ENCODE data around the gene PODXL2.

Gene PODXL2

GRCh38 chr3:127674101-127674721, 45.2 kb downstream of the PODXL2 start:
- FAIRE-seq = no peak

GRCh38 chr3:127674790-127675189, 45.8 kb downstream of the PODXL2 start:
- FAIRE-seq = no peak

More at GRCh38 chr3:127674101-127674721, 45.2 kb downstream of the PODXL2 start:
- TF ChIP-seq TAF1 (IDR thresholded peaks at IDR 0.05; ENCODE audit: borderline replicate concordance, low read depth, low read length) = no peak
- no peak for TF ChIP-seq POLR2A (IDR thresholded peaks at IDR 0.05; ENCODE audit: low read depth, low read length)
- TF ChIP-seq POLR2AphosphoS5 (IDR thresholded peaks at IDR 0.05; ENCODE audit: low read depth, low read length) = no peak
- DNase-seq (ENCODE audit: insufficient read length) = no peak

GRCh38 chr3:127675651-127676391, 46.8 kb downstream of the PODXL2 start:
- no peak for FAIRE-seq
- no peak for DNase-seq (ENCODE audit: insufficient read length)
- no peak for TF ChIP-seq POLR2A (IDR thresholded peaks at IDR 0.05; ENCODE audit: low read depth, low read length)
- TF ChIP-seq TAF1 (IDR thresholded peaks at IDR 0.05; ENCODE audit: borderline replicate concordance, low read depth, low read length) = no peak
- TF ChIP-seq POLR2AphosphoS5 (IDR thresholded peaks at IDR 0.05; ENCODE audit: low read depth, low read length) = no peak

More at GRCh38 chr3:127674790-127675189, 45.8 kb downstream of the PODXL2 start:
- no peak for DNase-seq (ENCODE audit: insufficient read length)
- TF ChIP-seq POLR2AphosphoS5 (IDR thresholded peaks at IDR 0.05; ENCODE audit: low read depth, low read length) (no peak), TAF1 (IDR thresholded peaks at IDR 0.05; ENCODE audit: borderline replicate concordance, low read depth, low read length) (no peak), POLR2A (IDR thresholded peaks at IDR 0.05; ENCODE audit: low read depth, low read length) (no peak)

GRCh38 chr3:127676456-127676855, 47.5 kb downstream of the PODXL2 start:
- FAIRE-seq (no peak), DNase-seq (ENCODE audit: insufficient read length) (no peak)
- TF ChIP-seq TAF1 (IDR thresholded peaks at IDR 0.05; ENCODE audit: borderline replicate concordance, low read depth, low read length) = no peak
- TF ChIP-seq POLR2A (IDR thresholded peaks at IDR 0.05; ENCODE audit: low read depth, low read length) = no peak
- TF ChIP-seq POLR2AphosphoS5 (IDR thresholded peaks at IDR 0.05; ENCODE audit: low read depth, low read length) = no peak

GRCh38 chr3:127676921-127677351, 48.0 kb downstream of the PODXL2 start:
- no peak for TF ChIP-seq TAF1 (IDR thresholded peaks at IDR 0.05; ENCODE audit: borderline replicate concordance, low read depth, low read length)
- no peak for TF ChIP-seq POLR2AphosphoS5 (IDR thresholded peaks at IDR 0.05; ENCODE audit: low read depth, low read length)
- no peak for TF ChIP-seq POLR2A (IDR thresholded peaks at IDR 0.05; ENCODE audit: low read depth, low read length)
- DNase-seq (ENCODE audit: insufficient read length) = no peak
- FAIRE-seq = no peak

GRCh38 chr3:127677541-127678314, 48.7 kb downstream of the PODXL2 start:
- no peak for TF ChIP-seq POLR2AphosphoS5 (IDR thresholded peaks at IDR 0.05; ENCODE audit: low read depth, low read length)
- no peak for TF ChIP-seq TAF1 (IDR thresholded peaks at IDR 0.05; ENCODE audit: borderline replicate concordance, low read depth, low read length)
- no peak for TF ChIP-seq POLR2A (IDR thresholded peaks at IDR 0.05; ENCODE audit: low read depth, low read length)
- DNase-seq (ENCODE audit: insufficient read length) (no peak), FAIRE-seq (no peak)

- DNase-seq (ENCODE audit: insufficient read length) (no peak), FAIRE-seq (no peak)
- TF ChIP-seq POLR2A (IDR thresholded peaks at IDR 0.05; ENCODE audit: low read depth, low read length) (no peak), POLR2AphosphoS5 (IDR thresholded peaks at IDR 0.05; ENCODE audit: low read depth, low read length) (no peak), TAF1 (IDR thresholded peaks at IDR 0.05; ENCODE audit: borderline replicate concordance, low read depth, low read length) (no peak)
These were observed 49.3 kb downstream of the PODXL2 start for GRCh38 chr3:127678315-127678599.

- DNase-seq (ENCODE audit: insufficient read length) (no peak), FAIRE-seq (no peak)
- TF ChIP-seq POLR2A (IDR thresholded peaks at IDR 0.05; ENCODE audit: low read depth, low read length) = no peak
- TF ChIP-seq POLR2AphosphoS5 (IDR thresholded peaks at IDR 0.05; ENCODE audit: low read depth, low read length) = no peak
- no peak for TF ChIP-seq TAF1 (IDR thresholded peaks at IDR 0.05; ENCODE audit: borderline replicate concordance, low read depth, low read length)
These were observed 49.9 kb downstream of the PODXL2 start for GRCh38 chr3:127678611-127679533.

GRCh38 chr3:127679534-127680145, 50.7 kb downstream of the PODXL2 start:
- no peak for DNase-seq (ENCODE audit: insufficient read length)
- TF ChIP-seq POLR2AphosphoS5 (IDR thresholded peaks at IDR 0.05; ENCODE audit: low read depth, low read length) (no peak), POLR2A (IDR thresholded peaks at IDR 0.05; ENCODE audit: low read depth, low read length) (no peak), TAF1 (IDR thresholded peaks at IDR 0.05; ENCODE audit: borderline replicate concordance, low read depth, low read length) (no peak)
- FAIRE-seq = no peak

GRCh38 chr3:127680146-127680661, 51.2 kb downstream of the PODXL2 start:
- no peak for FAIRE-seq

More at GRCh38 chr3:127680146-127680661, 51.2 kb downstream of the PODXL2 start:
- DNase-seq (ENCODE audit: insufficient read length) = no peak
- no peak for TF ChIP-seq POLR2A (IDR thresholded peaks at IDR 0.05; ENCODE audit: low read depth, low read length)
- no peak for TF ChIP-seq POLR2AphosphoS5 (IDR thresholded peaks at IDR 0.05; ENCODE audit: low read depth, low read length)
- no peak for TF ChIP-seq TAF1 (IDR thresholded peaks at IDR 0.05; ENCODE audit: borderline replicate concordance, low read depth, low read length)
